RWPE2 (cell line): ENCODE data around the gene DNAH14.

Source experiments
- ATAC-seq: fragments of 200-7000 bp; cut with Tn5 transposase; 3 replicates; pipeline ENCODE4 v1.9.1; 2021; ENCODE audit warnings: low read depth
- DNase-seq: peaks from one replicate; pipeline ENCODE4 v3.0.0-alpha.2; 2020; ENCODE audit warnings: low spot score
- H3K27ac ChIP-seq: fragments of 450-650 bp; 2 replicates; pipeline ENCODE4 v1.5.1; 2017; ENCODE audit warnings: mild to moderate bottlenecking; ENCODE audit not compliant: poor library complexity, severe bottlenecking
- H3K27me3 ChIP-seq: fragments of 250-450 bp; sonication (Bioruptor Pico); 2 replicates; pipeline ENCODE4 v1.5.1; 2021; ENCODE audit warnings: mild to moderate bottlenecking, moderate library complexity; ENCODE audit not compliant: insufficient read depth, poor library complexity, severe bottlenecking
- H3K36me3 ChIP-seq: fragments of 250-450 bp; sonication (Bioruptor Pico); 2 replicates; pipeline ENCODE4 v1.5.1; 2020; ENCODE audit warnings: low read depth, mild to moderate bottlenecking, moderate library complexity
- H3K4me1 ChIP-seq: fragments of 250-450 bp; sonication (Bioruptor Pico); 2 replicates; pipeline ENCODE4 v1.5.1; 2021; ENCODE audit warnings: mild to moderate bottlenecking, moderate library complexity; ENCODE audit not compliant: insufficient read depth, poor library complexity, severe bottlenecking
- H3K4me3 ChIP-seq: fragments of 250-450 bp; sonication (Bioruptor Pico); 2 replicates; pipeline ENCODE4 v1.5.1; 2021; ENCODE audit warnings: mild to moderate bottlenecking, moderate library complexity; ENCODE audit not compliant: severe bottlenecking
- H3K9me3 ChIP-seq: fragments of 250-450 bp; sonication (Bioruptor Pico); 2 replicates; pipeline ENCODE4 v1.5.1; 2021; ENCODE audit warnings: mild to moderate bottlenecking, moderate library complexity; ENCODE audit not compliant: severe bottlenecking
- TF ChIP-seq, protein P1 (sequence below): fragments of 450-650 bp; IDR thresholded peaks from one replicate; pipeline ENCODE4 v1.5.1; 2017; ENCODE audit warnings: mild to moderate bottlenecking, moderate library complexity; ENCODE audit not compliant: poor library complexity, severe bottlenecking

DNAH14 gene

GRCh38 chr1:225343618-225344017 is 414.1 kb downstream of the DNAH14 start:
- no peaks in the 10 kb centered on the region for H3K36me3 ChIP-seq
- TF ChIP-seq, protein P1, sequence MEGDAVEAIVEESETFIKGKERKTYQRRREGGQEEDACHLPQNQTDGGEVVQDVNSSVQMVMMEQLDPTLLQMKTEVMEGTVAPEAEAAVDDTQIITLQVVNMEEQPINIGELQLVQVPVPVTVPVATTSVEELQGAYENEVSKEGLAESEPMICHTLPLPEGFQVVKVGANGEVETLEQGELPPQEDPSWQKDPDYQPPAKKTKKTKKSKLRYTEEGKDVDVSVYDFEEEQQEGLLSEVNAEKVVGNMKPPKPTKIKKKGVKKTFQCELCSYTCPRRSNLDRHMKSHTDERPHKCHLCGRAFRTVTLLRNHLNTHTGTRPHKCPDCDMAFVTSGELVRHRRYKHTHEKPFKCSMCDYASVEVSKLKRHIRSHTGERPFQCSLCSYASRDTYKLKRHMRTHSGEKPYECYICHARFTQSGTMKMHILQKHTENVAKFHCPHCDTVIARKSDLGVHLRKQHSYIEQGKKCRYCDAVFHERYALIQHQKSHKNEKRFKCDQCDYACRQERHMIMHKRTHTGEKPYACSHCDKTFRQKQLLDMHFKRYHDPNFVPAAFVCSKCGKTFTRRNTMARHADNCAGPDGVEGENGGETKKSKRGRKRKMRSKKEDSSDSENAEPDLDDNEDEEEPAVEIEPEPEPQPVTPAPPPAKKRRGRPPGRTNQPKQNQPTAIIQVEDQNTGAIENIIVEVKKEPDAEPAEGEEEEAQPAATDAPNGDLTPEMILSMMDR: peak; percentile 52
- H3K27me3 ChIP-seq: no peaks in the 10 kb centered on the region
- no peaks in the 10 kb centered on the region for H3K9me3 ChIP-seq
- no peak for ATAC-seq
- H3K27ac ChIP-seq: no peak overlapping the region
- H3K4me1 ChIP-seq: no peaks in the 10 kb centered on the region
- H3K4me3 ChIP-seq: no peak overlapping the region
- DNase-seq: no peak

DNA sequence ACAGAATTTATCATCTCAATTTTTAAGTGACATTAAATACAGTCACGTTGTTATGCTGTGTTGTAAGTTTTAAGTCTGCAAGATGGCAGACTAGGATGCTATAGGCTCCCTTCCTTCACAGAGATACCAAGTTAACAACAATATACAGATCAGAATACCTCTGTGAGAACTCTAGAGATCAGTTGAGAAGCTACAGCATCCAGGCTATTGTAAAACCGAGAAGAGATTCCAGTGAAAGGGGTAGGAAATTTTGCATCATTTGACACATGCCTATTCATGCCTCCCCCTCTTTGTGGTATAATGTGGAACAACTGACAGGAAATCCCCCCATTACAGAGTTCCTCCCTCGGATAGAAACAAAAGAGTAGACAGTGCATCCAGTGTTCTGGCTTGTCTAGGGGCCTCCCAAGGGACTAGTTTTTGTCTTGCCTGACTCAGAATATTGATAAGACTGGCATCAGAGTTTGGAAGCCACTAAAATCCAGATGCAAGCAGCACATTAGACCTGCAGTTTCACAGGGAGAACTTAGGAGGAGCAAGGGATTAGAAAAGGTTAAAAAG is 417.7 kb downstream of the DNAH14 start:
- Histone ChIP-seq H3K9me3 (no peaks in the 10 kb centered on the region), H3K4me1 (peaks cover 10% of the 10 kb centered on the region), H3K27me3 (no peaks in the 10 kb centered on the region), H3K36me3 (no peaks in the 10 kb centered on the region), H3K4me3 (no peak overlapping the region), H3K27ac (no peak overlapping the region)
- no peak for DNase-seq
- no peak for ATAC-seq
- TF ChIP-seq, protein P1: no peak

DNA sequence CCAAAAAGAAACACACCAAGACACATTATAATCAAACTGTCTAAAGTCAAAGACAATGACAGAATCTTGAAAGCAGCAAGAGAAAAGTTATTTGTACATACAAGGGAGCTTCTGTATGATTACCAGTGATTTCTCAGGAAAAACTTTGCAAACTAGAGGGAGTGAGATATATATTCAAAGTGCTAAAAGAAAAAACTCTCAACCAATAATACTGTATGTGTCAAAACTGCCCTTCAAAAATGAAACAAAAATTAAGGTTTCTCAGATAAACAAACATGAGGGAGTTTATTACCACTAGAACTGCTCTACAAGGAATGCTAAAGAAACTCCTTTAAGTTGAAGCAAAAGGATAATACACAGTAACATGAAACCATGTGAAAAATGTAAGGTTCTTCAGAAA is 418.9 kb downstream of the DNAH14 start:
- ATAC-seq (no peak), DNase-seq (no peak)
- no peak overlapping the region for H3K27ac ChIP-seq
- no peak overlapping the region for H3K4me3 ChIP-seq
- H3K36me3 ChIP-seq: no peaks in the 10 kb centered on the region
- peaks cover 10% of the 10 kb centered on the region for H3K4me1 ChIP-seq
- no peaks in the 10 kb centered on the region for H3K9me3 ChIP-seq
- H3K27me3 ChIP-seq: no peaks in the 10 kb centered on the region
- TF ChIP-seq, protein P1: no peak

- Histone ChIP-seq H3K27me3 (no peaks in the 10 kb centered on the region), H3K4me3 (no peak overlapping the region), H3K27ac (peak overlapping the region; percentile 27), H3K36me3 (no peaks in the 10 kb centered on the region), H3K9me3 (no peaks in the 10 kb centered on the region), H3K4me1 (peaks cover 10% of the 10 kb centered on the region)
- TF ChIP-seq, protein P1: no peak
- peak; percentile 66; the same call in 2 of the 3 replicates for ATAC-seq
- DNase-seq: no peak
These were observed 420.4 kb downstream of the DNAH14 start for GRCh38 chr1:225349826-225350225.

GRCh38 chr1:225350872-225351271 is 421.4 kb downstream of the DNAH14 start:
- DNase-seq (no peak), ATAC-seq (no peak)
- no peaks in the 10 kb centered on the region for H3K9me3 ChIP-seq
- TF ChIP-seq, protein P1: no peak
- H3K27me3 ChIP-seq: no peaks in the 10 kb centered on the region
- H3K4me1 ChIP-seq: peaks cover 10% of the 10 kb centered on the region
- no peak overlapping the region for H3K27ac ChIP-seq
- no peak overlapping the region for H3K4me3 ChIP-seq
- no peaks in the 10 kb centered on the region for H3K36me3 ChIP-seq
